Posterior cingulate gyrus (tissue), 11 donors: ENCODE data around the gene ANO3.
"Not testable (repeated sequence)": the region's sequence is repeated elsewhere in the genome, so short reads cannot be mapped to it uniquely, and the experiment has no call there.

Source experiments
- DNase-seq, 10 donors: peaks; one replicate each; pipeline versions ENCODE4 v3.0.0 to v3.0.0-alpha.2; 2020 to 2021; ENCODE audit warnings: mixed read lengths in 3 of 10
- intact Hi-C: fragments of 100-400 bp; cut with DNase I; formaldehyde crosslinking; loops from one replicate; pipeline ENCODE4 v1.15.1; 2023

ANO3 gene

DNA sequence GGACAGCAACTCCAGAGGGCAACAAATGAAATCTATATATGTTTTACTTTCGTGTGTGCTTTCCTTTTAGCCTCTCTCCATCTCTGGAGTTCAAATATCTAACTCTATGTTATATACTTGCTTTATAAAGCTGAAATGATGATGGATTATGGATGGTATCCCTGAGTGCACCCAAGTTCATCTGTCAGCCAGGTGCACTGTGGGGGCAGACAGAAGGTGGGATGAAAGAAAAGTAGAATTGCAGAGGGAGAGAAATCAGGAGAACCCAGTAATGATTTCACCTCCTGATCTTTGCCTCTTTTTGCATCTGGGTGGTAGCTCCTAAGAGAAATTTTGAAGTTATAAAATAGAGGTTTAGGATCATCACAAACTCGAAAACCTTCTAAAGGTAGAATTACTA lies 237.7 kb downstream of the ANO3 start:
- no peak for DNase-seq
- intact Hi-C loops, result no loop called here

DNA sequence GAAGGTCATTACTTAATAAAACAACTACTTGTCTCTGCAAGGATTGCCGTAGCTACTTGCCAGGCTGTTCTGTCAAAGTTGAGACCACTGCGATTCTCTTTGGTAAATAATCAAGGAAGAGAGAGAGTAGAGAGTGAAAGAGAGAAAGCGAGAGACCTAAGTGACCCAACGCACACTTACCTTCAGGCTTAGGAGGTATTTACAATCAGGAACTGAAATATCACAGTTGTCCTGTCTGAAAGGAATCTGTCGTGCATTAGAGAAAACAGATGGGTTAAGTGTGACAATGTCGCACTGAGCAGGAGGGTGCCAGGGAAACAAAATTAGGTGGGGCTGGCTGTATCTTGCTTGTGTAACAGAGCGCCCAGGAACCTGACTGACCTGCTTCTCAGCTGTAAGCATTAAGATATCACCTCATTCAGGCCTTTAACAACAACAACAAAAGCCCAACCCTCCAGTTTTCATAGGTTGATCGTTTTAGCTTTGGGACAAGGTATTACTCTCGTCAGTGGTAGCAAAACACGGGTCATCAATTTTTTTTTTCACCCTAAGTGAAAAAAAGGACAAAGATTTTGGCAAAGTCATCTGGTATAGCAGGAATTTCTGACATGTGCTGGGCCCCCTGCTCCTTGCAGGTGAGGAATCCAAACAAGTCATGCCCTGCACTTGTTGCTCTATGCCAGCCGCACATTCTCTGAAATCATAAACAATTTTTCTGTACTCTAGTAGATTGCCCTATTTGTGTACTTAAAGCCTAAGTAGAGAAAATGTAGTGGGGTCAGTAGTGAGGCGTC lies 240.1 kb downstream of the ANO3 start, which contains the start of gene MUC15:
TSS of gene MUC15 (minus strand) at position 403 of the 794 bp plus-strand sequence. CDS start 5,169 bp downstream, outside the sequence.
- intact Hi-C loops, result no loop called here
- DNase-seq, result no peak

DNA sequence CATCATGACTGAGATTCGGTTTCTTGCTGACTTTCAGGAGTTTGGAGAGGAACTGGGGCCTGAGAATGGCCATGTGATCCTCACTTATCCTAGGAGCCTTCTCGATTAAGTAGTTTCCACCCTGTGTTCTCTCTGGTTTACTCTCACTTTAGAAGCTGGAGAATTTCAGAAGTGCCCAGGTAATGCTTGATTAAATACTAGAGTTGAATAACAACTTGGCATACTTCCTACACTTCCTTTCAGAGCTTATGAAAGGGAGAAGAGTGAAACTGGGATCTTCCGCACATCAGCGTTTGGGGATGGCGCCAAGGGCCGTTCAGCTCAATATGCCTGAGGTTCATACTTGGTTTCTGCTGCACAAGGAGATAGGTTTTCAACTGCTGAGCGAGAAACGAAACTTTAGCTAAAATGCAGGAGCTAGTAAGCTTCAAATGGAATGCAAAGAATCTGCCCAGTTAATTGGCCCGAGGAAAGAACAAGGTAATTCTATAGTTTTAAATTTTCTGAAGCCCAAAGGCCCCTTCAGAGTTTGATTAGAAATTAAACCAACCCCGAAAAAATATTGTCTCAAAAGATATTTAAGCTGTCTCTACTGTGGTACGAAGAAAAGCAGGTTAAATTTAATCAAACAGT lies 241.0 kb downstream of the ANO3 start:
- intact Hi-C loops, result no loop called here
- no peak for DNase-seq

DNA sequence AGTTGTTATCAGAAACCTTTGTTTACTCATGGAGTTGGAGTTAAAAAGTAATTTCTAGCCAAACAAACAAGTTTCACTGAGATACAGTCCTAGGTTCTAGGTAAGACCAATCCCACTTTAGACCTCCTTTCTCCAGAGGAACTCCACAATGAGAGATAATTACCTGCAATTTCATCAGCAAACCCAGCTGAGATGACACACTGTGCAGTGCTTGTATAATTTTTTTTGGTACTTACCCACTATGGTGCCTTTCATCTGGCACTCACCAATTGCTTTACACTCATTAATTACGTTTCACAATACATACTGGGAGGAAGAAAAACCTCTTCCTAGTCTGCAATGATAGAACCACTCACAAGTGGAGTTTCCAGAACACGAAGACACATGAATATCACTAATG lies 242.0 kb downstream of the ANO3 start:
- DNase-seq, result no peak
- intact Hi-C loops, result no loop called here

DNA sequence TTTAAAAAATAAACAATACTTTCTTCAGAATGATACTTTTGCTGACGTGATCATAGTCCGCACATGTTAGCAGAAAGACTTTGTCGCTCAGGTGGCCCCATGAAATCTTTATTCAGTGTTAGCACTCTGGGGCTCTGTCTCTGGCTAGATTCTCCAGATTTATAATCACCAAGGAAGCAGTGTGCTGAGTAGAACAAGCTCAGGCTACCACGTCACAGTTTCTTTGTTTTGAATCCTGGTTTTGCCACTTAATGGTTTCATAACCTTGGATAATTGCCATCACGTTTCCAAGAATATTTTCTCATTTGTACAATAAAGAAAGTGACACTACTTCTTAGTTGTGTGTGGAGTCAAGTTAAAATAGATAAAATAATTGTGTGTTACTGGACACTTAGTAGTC lies 244.0 kb downstream of the ANO3 start:
- no peak for DNase-seq
- intact Hi-C loops, result no loop called here

DNA sequence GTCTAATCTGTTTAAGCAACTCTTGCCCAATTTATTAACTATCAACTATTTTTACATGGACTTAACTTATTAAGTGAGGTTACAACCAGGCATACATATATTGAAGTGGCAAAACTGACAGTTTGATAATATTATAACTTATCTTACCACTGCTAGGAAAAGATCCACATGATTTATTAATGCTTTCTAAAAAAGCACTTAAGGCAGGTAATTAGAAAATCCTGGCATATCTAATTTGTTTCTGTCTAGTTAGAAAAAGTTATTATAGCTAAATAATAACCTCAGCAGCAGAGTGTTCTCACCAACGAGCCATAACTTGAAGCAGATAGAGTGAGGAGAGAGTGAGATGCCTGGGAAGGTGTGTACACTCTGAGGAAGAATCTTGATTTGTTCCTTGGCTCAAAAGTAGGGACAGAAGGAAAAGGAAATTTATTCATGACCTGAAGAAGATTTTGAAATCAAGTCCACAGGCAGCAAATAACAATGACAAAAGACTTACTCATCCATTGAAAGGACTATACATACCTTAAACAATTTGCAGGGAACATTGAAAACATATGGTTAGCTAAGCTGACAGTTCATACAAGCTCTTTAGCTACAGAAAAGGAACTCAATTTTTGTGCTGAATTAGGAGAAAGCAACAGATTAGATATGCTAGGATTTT lies 247.2 kb downstream of the ANO3 start:
- DNase-seq, result no peak
- intact Hi-C loops, result no loop called here

DNA sequence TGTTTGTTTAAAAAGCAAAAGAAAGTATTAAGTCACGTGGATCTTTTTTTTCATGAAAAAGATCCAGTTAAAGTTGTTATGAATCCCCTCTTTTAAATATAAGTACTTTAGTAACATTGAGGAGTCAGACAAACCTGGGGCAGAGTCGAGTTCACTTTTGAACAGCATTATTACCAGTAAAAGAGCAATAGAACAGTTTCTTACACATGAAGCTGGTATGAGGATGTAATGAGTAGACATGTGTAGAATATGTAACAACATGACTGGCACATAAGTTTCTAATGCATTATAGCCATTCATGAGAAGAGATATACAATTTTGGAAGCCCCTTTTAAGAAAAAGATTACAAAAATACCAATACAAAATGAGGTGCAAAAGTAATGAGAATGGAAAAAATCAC lies 247.8 kb downstream of the ANO3 start:
- no peak for DNase-seq
- intact Hi-C loops, result no loop called here

DNA sequence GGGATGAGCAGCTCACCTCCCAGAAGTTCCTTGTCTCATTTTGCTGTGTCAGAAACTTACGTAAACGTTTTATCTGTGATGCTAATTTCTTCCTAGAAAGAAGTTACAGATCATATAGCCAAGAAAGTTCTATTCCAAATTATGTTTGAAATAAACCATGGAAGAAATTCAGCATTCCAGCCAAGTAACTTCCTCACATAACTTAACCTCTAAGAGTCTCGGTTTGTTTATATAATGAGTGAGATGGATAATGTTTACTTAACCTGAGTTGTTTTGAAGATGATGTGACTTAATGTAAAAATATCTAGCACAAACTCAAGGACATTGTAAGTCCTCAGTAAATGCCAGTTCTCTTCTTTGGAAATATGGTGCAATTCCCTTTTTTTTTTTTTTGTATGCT lies 249.0 kb downstream of the ANO3 start:
- intact Hi-C loops, result no loop called here
- DNase-seq, result no peak

DNA sequence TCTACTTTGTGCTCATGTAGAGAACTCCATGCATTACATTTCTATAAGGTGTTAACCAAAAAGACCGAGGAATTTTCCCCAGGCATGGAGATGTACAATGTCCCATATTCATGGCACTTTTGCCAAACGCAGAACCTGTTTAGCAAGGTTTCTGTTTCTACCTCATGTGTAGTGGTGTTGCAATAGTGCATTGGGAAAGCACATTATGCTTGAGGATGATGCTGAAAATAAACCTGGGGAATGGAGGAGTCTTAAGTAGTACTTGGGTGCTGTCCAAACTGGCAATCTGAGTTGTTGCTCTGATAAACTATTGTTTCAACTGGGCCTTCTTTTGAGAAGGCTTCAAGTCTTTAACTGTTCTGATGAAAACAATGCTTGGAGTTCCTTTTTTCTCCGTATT lies 251.6 kb downstream of the ANO3 start:
- DNase-seq, result no peak
- intact Hi-C loops, result no loop called here

DNA sequence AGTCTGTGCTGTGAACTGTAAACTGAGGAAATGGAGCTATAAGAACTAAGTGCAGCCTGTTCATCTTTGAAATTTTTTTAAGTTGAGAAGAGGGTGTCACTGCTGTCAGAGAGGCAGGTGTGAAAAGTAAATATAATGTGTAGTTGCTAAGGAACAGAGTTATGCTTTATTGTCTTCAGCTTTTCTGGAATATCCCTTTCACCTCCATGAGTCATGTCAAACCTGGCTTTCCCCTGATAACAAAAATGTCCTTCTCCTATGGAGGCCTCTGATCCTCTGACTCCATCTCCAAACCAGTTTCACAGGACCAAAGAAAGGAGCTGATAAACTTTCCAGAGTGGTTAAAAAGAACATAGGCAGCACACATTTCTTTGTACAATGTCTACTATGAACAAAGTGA lies 252.9 kb downstream of the ANO3 start:
- intact Hi-C loops, result no loop called here
- no peak for DNase-seq

DNA sequence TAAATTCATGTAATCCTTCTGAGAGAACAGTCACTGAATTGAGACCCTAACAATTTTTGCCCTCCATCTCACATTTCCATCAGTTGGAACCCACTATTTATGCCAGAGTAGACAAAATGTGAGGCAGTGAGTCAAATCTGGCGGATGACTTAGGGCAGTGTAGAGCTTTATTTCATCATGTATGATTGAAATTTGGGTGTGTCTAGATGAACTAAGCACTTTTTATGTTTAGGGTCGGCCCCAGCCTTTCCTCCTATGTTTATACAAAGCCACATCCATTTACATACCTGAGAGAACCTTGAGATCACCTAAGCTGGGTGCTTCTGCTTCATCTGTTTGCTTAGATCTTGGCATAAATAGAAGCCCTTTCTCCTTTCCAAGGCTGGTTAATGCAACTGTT lies 255.1 kb downstream of the ANO3 start:
- intact Hi-C loops, result no loop called here
- DNase-seq, result no peak

DNA sequence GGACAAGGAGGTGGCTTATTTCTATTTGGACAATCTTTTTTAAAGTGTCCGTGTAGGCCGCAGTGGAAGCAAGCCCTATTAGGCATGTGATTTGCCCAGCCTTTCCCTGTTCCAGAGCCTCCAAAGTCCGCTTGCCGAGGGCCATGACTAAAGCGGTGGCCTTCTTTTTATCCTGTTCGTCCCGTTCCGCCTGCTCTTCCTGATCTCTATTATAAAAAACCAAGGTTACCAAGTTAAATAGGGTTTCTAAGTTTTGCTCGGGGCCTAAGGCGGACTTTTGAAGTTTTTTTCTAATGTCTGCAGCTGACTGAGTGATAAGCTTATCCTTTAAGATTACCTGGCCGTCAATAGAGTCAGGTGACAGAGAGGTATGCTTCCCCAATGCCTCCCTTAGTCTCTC lies 261.8 kb downstream of the ANO3 start:
- DNase-seq, result no peak
- intact Hi-C loops, result no loop called here

DNA sequence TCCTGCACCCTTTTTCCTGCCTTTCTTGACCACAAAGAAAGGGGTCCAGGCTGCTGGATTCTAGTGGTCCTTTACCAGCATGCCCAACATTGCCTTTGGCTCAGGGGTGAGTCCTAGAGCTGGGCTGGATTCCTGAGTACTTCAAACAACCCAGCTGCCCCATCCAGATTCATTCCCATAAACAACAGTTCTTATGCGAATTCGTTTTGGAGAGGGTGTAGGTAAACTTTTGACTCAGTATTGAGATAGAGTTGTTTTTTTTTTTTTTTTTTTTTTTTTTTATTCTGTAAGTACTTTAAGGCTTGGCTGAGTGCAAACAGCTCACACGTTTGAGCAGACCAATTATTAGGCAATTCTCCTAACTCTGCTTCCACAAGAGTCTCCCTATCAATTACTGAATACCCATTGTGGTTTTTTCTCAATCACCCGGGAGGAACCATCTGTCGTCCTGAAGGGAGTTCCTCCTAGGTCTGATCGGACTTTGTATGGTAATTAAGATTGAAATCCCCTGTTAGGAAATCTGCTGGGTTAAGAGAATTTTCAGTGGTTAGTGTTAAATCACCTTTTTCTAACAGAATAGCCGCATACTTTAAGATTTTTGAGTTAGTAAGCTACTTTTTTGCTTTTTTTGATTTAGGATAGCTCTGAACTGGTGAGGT lies 263.4 kb downstream of the ANO3 start:
- intact Hi-C loops, DNase-seq: not testable (repeated sequence)

DNA sequence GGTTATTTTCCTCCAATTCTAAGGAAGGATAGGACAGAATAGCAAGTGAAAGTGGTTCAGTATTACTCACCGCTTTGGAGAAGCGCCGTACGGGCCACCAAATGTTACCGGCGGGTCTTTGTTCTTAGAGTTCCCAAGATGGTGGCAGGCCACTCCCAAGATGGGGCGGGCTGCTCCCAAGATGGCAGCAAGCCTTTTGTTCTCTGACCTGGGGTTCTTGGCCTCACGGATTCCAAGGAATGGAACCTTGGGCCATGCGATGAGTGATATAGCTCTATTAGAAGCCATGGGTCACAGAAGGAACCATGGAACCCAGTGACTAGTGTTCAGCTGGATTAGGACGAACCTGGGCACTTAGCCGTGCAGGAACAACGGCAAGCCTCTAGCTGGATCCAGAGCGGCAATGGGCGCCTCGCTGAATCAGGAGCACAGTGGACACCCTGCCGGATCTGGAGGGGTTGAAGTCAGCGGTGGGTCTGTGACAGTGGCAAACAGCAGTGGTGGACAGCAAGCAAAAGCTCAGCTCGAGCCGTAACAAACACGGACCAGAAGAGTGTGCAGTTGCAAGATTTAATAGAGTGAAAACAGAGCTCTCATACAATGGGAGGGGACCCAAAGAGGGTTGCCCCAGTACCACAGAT lies 265.2 kb downstream of the ANO3 start:
- intact Hi-C loops, result not testable (repeated sequence)
- peak in 1 of 10 donors; percentile 45 for DNase-seq

DNA sequence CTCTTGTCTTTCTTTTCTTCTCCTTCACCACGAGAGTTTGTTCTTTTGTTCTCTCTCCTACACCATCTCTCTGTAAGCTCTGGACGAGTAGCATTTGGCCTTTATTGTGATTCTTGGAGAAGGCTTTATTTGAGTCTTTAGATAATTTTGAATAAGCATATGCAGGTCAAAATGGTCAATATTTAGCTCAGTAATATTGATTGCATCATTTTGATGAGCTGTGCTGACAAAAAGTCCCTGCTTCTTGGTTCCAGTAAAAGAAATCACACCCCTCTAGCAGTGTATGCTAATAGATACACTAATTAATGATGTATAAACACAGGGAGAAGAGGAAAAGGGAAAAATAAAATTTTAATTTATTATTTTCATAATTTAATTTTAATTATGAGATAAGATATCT lies 266.0 kb downstream of the ANO3 start:
- no peak for DNase-seq
- intact Hi-C loops, result no loop called here

DNA sequence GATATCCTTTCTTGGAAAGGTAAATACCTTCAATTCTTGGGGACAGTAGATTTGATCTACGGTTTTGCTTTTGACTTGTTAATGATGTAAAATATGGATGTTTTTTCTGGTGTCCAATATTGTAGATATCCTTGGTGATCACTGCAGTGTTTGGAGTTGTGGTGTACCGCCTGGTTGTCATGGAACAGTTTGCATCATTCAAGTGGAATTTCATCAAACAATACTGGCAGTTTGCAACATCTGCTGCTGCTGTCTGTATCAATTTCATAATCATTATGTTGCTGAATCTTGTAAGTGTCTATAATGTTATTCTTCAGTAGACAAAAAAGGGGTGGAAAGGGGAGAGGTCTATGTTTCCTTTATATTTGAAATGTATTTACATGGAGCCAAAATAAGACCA lies 267.5 kb downstream of the ANO3 start:
- intact Hi-C loops, result no loop called here
- no peak for DNase-seq

DNA sequence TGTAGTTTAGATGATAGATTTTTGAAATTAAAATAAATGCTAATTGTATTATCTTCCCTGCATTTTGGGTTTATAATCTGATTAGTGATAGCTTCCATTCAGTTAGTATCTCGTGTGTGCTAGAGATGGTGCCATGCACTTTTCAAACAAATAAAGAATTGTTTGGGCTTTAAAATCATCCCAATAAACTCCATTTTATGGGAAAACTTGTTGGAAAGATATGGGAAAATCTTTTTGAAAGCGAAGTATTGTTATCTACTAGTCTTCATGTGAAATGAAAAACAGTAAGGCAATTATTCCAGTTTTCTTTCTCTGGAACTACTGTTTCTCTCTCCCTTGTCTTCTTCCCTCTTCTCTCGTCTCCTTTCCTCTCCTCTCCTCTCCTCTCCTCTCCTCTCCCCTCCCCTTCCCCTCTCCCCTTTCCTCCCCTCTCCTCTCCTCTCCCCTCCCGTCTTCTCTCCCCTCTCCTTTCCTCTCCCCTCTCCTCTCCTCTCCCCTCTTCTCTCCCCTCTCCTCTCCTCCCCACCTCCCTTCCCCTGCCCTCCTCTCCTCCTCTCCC lies 268.0 kb downstream of the ANO3 start:
- no peak for DNase-seq
- intact Hi-C loops, result no loop called here

DNA sequence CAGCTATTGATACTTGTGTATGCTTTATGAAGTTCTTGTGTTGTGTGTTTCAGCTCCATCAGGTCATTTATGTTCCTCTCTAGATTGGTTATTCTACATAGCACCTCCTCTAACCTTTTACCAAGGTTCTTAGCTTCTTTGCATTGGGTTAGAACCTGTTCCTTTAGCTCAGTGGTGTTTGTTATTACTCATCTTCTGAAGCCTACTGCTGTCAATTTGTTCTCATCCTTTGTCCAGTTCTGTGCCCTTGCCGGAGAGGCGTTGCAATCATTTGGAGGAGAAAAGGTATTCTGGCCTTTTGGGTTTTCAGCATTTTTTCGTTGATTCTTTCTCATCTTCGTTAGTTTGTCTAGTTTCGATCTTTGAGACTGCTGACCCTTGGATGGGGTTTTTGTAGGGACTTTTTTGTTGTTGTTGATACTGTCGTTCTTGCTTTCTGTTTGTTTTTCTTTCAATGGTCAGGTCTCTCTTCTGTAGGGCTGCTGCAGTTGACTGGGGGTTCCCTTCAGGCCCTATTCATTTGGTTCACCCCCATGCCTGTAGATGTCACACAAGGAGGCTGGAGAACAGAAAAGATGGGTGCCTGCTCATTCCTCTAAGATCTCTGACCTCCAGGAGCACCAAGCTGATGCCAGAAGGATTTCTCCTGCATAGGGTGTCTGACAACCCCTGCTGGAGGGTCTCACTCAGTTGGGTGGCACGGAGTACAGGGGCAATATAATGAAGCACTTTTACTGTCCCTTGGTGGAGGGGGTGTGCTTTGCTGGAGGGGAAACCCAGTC lies 276.0 kb downstream of the ANO3 start:
- no peak for DNase-seq
- intact Hi-C loops, result no loop called here

DNA sequence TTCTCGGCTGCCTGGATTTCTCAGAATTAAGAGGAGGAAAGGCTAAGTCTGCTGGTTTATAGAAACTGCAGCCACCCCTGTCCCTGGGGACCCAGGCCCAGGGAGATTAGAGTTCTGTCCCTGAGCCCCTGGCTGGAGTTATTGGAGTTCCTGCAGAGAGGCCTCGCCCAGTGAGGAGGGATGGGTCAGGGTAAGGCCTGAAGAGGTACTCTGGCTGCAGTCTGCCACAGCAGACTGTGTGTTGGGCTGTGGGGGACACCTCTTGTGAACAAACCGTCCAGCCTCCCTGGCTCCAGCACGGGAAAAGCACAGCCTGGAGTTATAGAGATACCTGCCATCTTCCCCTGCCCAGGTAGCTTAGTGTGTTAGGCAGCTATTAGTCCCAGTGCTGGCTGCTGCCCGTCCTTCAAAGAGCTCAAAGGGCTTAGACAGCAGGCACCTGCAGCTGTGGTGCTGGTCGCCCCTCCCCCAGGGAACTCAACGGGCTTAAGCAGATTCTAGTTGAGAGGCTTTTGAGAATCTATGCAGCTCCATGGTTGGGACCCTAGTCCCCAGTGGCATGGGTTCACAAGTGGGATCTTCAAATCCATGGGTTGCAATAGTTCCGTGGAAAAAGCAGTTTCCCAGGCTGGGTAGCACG lies 276.7 kb downstream of the ANO3 start:
- no peak for DNase-seq
- intact Hi-C loops, result no loop called here
